Midbrain (tissue), 1 donor: ENCODE results near the gene PPP6R3.

Experiments used
- DNase-seq: peaks from one replicate; lab custom pipeline; 2025; lab: John Stamatoyannopoulos, UW

PPP6R3 gene

GRCh38 chr11:68560216-68560615 lies 99.7 kb downstream of the PPP6R3 start:
- DNase-seq: no peak

GRCh38 chr11:68563454-68563853 lies 102.9 kb downstream of the PPP6R3 start:
- no peak for DNase-seq

- no peak for DNase-seq
Measured at GRCh38 chr11:68564261-68564660, 103.7 kb downstream of the PPP6R3 start.

- DNase-seq: no peak
Measured at GRCh38 chr11:68565768-68566167, 105.2 kb downstream of the PPP6R3 start.

GRCh38 chr11:68567553-68567952 lies 107.0 kb downstream of the PPP6R3 start:
- DNase-seq: no peak

GRCh38 chr11:68569357-68569756 lies 108.8 kb downstream of the PPP6R3 start:
- no peak for DNase-seq

- DNase-seq: no peak
Measured at GRCh38 chr11:68570691-68571090, 110.1 kb downstream of the PPP6R3 start.

- no peak for DNase-seq
Measured at GRCh38 chr11:68574308-68574707, 113.8 kb downstream of the PPP6R3 start.

- DNase-seq: no peak
Measured at GRCh38 chr11:68575025-68575665, 114.6 kb downstream of the PPP6R3 start.

- no peak for DNase-seq
Measured at GRCh38 chr11:68579455-68579854, 118.9 kb downstream of the PPP6R3 start.

- no peak for DNase-seq
Measured at GRCh38 chr11:68581439-68581838, 120.9 kb downstream of the PPP6R3 start.

GRCh38 chr11:68581901-68582300 lies 121.3 kb downstream of the PPP6R3 start:
- no peak for DNase-seq

GRCh38 chr11:68582416-68583040 lies 122.0 kb downstream of the PPP6R3 start:
- no peak for DNase-seq

- DNase-seq: no peak
Measured at GRCh38 chr11:68583041-68583446, 122.5 kb downstream of the PPP6R3 start.

- DNase-seq: peak; percentile 22
Measured at GRCh38 chr11:68584097-68584496, 123.5 kb downstream of the PPP6R3 start.

GRCh38 chr11:68584991-68585524 lies 124.5 kb downstream of the PPP6R3 start:
- no peak for DNase-seq

GRCh38 chr11:68589547-68590216 lies 129.1 kb downstream of the PPP6R3 start:
- DNase-seq: no peak

GRCh38 chr11:68591719-68592118 lies 131.2 kb downstream of the PPP6R3 start:
- no peak for DNase-seq

GRCh38 chr11:68593441-68593840 lies 132.9 kb downstream of the PPP6R3 start:
- DNase-seq: no peak

GRCh38 chr11:68594123-68594522 lies 133.6 kb downstream of the PPP6R3 start:
- DNase-seq: no peak

- DNase-seq: no peak
Measured at GRCh38 chr11:68596231-68596630, 135.7 kb downstream of the PPP6R3 start.

- DNase-seq: no peak
Measured at GRCh38 chr11:68598816-68599653, 138.5 kb downstream of the PPP6R3 start.
